Gastrocnemius medialis (tissue), 4 donors: Measurements from ENCODE around the gene SMNDC1. TPM values are rescaled to one million over a fixed set of nuclear protein-coding genes. Genes with fewer than 3 reads are reported as not detected.
"Not testable (repeated sequence)": the region's sequence is repeated elsewhere in the genome, so short reads cannot be mapped to it uniquely, and the experiment has no call there.

Source experiments
- ATAC-seq, 2 donors: fragments of 150-250 bp; one replicate each; pipeline ENCODE4 v1.9.1; 2016
- DNase-seq, 2 donors: peaks; one replicate each; pipeline ENCODE4 v3.0.0-alpha.2; 2019
- H3K27ac ChIP-seq, 4 donors: fragments of 200-600 bp; sonication (generic); 1 replicate in 1 of 4; 2 replicates in 3 of 4; pipeline ENCODE4 v1.5.1; 2016 to 2018; ENCODE audit warnings: mild to moderate bottlenecking in 2 of 4, moderate library complexity in 1 of 4
- H3K27me3 ChIP-seq, 3 donors: fragments of 200-600 bp; sonication (generic) in 2 of 3; 1 replicate in 1 of 3; 2 replicates in 2 of 3; pipeline versions ENCODE4 v1.5.1 to v1.6.0; 2016 to 2019; ENCODE audit warnings: mild to moderate bottlenecking in 1 of 3, moderate library complexity in 1 of 3
- H3K36me3 ChIP-seq, 2 donors: fragments of 200-600 bp; sonication (generic) in 1 of 2; one replicate each; pipeline ENCODE4 v1.5.1; 2017 to 2018
- H3K4me1 ChIP-seq, 2 donors: fragments of 200-600 bp; sonication (generic) in 1 of 2; one replicate each; pipeline ENCODE4 v1.5.1; 2016 to 2017; ENCODE audit warnings: mild to moderate bottlenecking in 2 of 2
- H3K4me3 ChIP-seq, 4 donors: fragments of 200-600 bp; sonication (generic) in 3 of 4; 1 replicate in 1 of 4; 2 replicates in 3 of 4; pipeline ENCODE4 v1.5.1; 2016 to 2019; ENCODE audit warnings: mild to moderate bottlenecking in 2 of 4
- H3K9me3 ChIP-seq, 3 donors: fragments of 200-600 bp; sonication (generic) in 2 of 3; 1 replicate in 1 of 3; 2 replicates in 2 of 3; pipeline ENCODE4 v1.5.1; 2016 to 2019
- CTCF ChIP-seq, 5 experiments: fragments of 450-650 bp in 3 of 5; fragments of 200-600 bp in 2 of 5; sonication (generic) in 2 of 5; IDR thresholded peaks in 4 of 5; conservative IDR thresholded peaks in 1 of 5; 1 replicate in 4 of 5; 2 replicates in 1 of 5; pipeline ENCODE4 v1.5.1; 2016 to 2019; ENCODE audit warnings: antibody characterized with exemption in 5 of 5, mild to moderate bottlenecking in 3 of 5, moderate library complexity in 3 of 5
- POLR2A ChIP-seq, 2 donors: fragments of 450-650 bp; IDR thresholded peaks; one replicate each; pipeline ENCODE4 v1.6.1; 2017; ENCODE audit warnings: antibody characterized with exemption in 2 of 2, mild to moderate bottlenecking in 2 of 2, moderate library complexity in 2 of 2
- in situ Hi-C, 4 donors: fragments of 200-750 bp; cut with MboI; loops; one replicate each; pipeline versions ENCODE4 v1.15.0 to v1.8.0; 2017; ENCODE audit warnings: low sequenced_read_pairs in 4 of 4
- intact Hi-C: fragments of 100-400 bp; cut with DNase I; formaldehyde crosslinking; loops from one replicate; pipeline ENCODE4 v1.15.1; 2023; ENCODE audit warnings: low total_unique reads
- total RNA-seq, 4 donors: library from RNA; depleted of rRNA; stranded (reverse); fragments of >200 nt; gene quantifications; one replicate each; pipeline versions ENCODE4 v1.1.0 to v1.2.3, GENCODE V29; 2016

The SMNDC1 gene
- total RNA-seq, 4 donors from 2014 or later: 7.3 to 23.9 (median 10.0) TPM

DNA sequence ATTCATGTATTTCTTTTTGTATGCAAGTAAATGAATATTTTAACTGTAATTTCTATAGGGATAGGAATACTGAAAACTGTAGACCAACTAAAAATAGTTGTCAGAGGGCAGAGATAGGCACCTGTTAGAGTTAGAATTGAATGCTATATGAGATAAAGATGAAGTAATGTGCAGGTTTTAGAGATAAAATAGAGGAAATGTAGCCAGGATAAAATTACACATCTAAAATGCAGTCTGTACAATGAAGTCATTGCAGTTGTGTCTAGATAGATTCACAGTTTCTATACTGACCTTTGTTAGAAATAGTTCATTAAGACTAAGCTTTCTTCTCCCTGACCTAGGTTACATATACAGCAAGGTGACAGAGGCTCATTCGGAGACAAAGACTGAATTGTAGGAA lies 46.2 kb downstream of the SMNDC1 start:
- intact Hi-C loops (no loop called here), in situ Hi-C loops (no loop called here)
- DNase-seq: no peak
- Histone ChIP-seq H3K36me3 (no peaks in the 10 kb centered on the region), H3K9me3 (no peaks in the 10 kb centered on the region), H3K27ac (no peak overlapping the region), H3K4me3 (no peak overlapping the region), H3K27me3 (no peaks in the 10 kb centered on the region), H3K4me1 (peaks cover 18 to 38% of the 10 kb centered on the region in 2 donors)
- no peak for ATAC-seq
- TF ChIP-seq POLR2A (IDR thresholded peaks at IDR 0.05) (no peak), CTCF (IDR thresholded peaks at IDR 0.05 in 4 of 5, conservative IDR thresholded peaks at IDR 0.05 in 1 of 5) (no peak)

- intact Hi-C loops: no loop called here
- no peak for TF ChIP-seq CTCF (IDR thresholded peaks at IDR 0.05 in 4 of 5, conservative IDR thresholded peaks at IDR 0.05 in 1 of 5)
- no peak for TF ChIP-seq POLR2A (IDR thresholded peaks at IDR 0.05)
- Histone ChIP-seq H3K36me3 (no peaks in the 10 kb centered on the region), H3K9me3 (no peaks in the 10 kb centered on the region), H3K27me3 (no peaks in the 10 kb centered on the region), H3K4me1 (peaks cover 0 to 5% of the 10 kb centered on the region in 2 donors), H3K27ac (no peak overlapping the region), H3K4me3 (no peak overlapping the region)
- in situ Hi-C loops: no loop called here
- ATAC-seq: no peak
- no peak for DNase-seq
These were observed 50.3 kb downstream of the SMNDC1 start for GRCh38 chr10:110254467-110254866.

- no peak overlapping the region for H3K27ac ChIP-seq
- TF ChIP-seq POLR2A (IDR thresholded peaks at IDR 0.05) (no peak), CTCF (IDR thresholded peaks at IDR 0.05 in 4 of 5, conservative IDR thresholded peaks at IDR 0.05 in 1 of 5) (no peak)
- no peaks in the 10 kb centered on the region for H3K9me3 ChIP-seq
- DNase-seq (no peak), ATAC-seq (no peak)
- no peak overlapping the region for H3K4me3 ChIP-seq
- H3K4me1 ChIP-seq: no peaks in the 10 kb centered on the region
- H3K36me3 ChIP-seq: no peaks in the 10 kb centered on the region
- H3K27me3 ChIP-seq: no peaks in the 10 kb centered on the region
- intact Hi-C loops: no loop called here
- in situ Hi-C loops: no loop called here
These were observed 52.6 kb downstream of the SMNDC1 start for GRCh38 chr10:110252151-110252550.

GRCh38 chr10:110251392-110251791 lies 53.3 kb downstream of the SMNDC1 start:
- ATAC-seq, in situ Hi-C loops, H3K9me3 ChIP-seq, H3K4me1 ChIP-seq, H3K27me3 ChIP-seq, H3K36me3 ChIP-seq, DNase-seq, H3K27ac ChIP-seq, H3K4me3 ChIP-seq, intact Hi-C loops: not testable (repeated sequence)

DNA sequence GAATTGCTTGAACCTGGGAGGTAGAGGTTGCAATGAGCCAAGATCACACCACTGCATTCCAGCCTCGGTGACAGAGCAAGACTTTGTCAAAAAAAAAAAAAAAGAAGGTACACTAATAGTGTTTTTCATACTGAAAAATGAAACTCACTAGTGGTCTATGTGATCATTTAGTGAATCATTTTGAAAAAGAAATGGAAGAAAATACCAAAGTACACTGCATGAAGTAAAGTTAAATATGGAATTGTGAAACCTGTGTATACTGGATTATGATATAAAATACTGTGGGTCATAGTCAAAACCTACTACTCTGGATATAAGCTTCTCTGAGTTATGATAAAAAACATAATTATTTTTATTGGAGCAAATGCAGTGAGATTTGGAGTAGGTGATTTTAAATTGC lies 55.2 kb downstream of the SMNDC1 start:
- intact Hi-C loops, H3K36me3 ChIP-seq, H3K9me3 ChIP-seq, H3K4me1 ChIP-seq, in situ Hi-C loops, H3K27me3 ChIP-seq, H3K27ac ChIP-seq, DNase-seq, ATAC-seq, H3K4me3 ChIP-seq: not testable (repeated sequence)

GRCh38 chr10:110247833-110248232 lies 56.9 kb downstream of the SMNDC1 start:
- H3K27me3 ChIP-seq, ATAC-seq, DNase-seq, in situ Hi-C loops, H3K4me3 ChIP-seq, H3K4me1 ChIP-seq, H3K27ac ChIP-seq, H3K9me3 ChIP-seq, intact Hi-C loops, H3K36me3 ChIP-seq: not testable (repeated sequence)
